GM21723 (cell line): ENCODE results near the gene ACSF3.

Experiments
- ATAC-seq: cut with Tn5 transposase; IDR thresholded peaks from one replicate; pipeline ENCODE4 v1.9.1; 2021; ENCODE audit warnings: mild to moderate bottlenecking, moderate library complexity; ENCODE audit not compliant: unreplicated experiment

The ACSF3 gene

DNA sequence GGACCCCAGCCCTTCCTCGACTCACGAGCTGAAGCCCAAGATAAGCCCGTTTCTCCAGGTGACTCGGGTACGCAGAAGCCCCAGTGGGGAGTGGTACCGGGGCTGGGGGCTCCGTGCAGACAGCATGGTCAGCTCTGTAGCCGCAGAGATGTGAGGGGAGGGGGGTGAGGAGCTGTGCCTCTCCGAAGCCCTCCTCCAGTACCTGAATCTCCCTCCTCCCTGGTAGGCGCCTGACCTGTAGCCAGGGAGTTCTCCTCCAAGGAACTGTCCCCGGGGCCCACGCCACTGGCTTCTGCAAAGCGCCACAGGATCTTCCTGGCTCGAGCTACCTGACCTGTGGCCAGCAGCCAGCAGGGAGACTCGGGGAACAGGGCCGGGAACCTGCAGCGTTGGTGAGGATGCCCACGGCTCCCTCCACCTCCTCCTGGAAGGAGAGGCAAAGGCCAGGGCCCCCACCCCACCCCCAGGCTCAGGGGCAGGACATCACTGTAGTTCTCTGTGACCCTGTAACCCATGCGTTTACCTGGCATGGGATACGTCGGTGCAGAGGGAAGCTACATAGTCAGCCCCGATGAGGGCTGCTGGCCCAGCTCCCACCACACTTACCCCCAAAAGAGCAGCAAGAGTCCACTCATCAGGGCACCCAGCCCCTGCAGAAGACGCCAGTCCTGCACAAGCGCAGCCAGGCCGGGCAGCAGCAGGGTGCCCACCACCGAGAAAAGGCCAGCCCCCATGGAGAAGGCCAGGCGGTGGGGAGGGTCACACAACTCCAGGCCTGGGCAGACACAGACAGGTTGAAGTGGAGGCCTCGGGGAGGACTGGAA, 105.0 kb downstream of the ACSF3 start:
- ATAC-seq = no peak

GRCh38 chr16:89199241-89200123, 105.8 kb downstream of the ACSF3 start:
- ATAC-seq = no peak

- ATAC-seq = no peak
Measured at GRCh38 chr16:89200124-89200849, 106.6 kb downstream of the ACSF3 start, which contains the start of gene SLC22A31. SLC22A31 (minus strand) TSS chr16:89200537; CDS start chr16:89200501, 36 bp downstream.

GRCh38 chr16:89200850-89201411, 107.3 kb downstream of the ACSF3 start:
- no peak for ATAC-seq

- ATAC-seq = no peak
Measured at GRCh38 chr16:89201439-89202377, 108.1 kb downstream of the ACSF3 start.

DNA sequence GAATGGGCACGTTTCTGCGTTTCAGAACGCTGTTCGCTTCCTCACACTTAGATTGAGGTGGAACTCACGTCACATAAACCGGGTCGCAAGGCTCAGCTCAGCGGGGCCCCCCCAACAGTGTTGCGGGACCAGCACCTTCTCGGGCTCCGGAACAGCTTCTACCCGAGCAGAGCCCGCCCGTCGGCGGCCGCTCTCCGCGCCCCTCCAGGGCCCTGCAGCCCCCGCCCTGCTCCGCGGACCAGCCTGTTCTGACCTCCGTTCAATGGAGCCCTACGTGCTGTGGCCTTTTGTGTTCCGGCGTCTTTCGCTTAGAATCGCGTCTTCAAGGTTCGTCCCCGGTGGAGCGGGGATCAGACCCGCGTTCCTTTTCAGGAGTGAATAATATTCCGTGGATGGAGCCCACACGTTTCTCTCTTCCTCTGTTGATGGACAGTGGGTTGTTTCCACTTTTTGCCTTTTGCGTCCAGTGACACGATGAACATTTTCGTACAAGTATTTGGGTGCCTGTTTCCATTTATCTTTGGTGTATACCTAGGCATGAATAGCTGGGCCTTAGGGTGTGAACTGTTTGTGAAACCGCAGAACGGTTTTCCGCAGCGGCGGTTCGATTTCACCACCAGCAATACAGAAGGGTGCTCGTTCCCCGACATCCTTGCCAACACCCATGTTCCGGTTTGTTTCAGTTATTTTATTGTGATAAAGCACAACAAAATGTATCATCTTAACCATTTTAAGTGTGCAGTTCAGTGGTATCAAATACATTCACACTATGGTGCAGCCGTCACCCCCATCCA, 109.0 kb downstream of the ACSF3 start:
- ATAC-seq = no peak
